ENCODE data around the gene TMTC1.
"Not testable (repeated sequence)": the region's sequence is repeated elsewhere in the genome, so short reads cannot be mapped to it uniquely, and the experiment has no call there.

GRCh38 chr12:29630164-29630563 lies 153.6 kb downstream of the TMTC1 start:
- TF ChIP-seq, protein P1, sequence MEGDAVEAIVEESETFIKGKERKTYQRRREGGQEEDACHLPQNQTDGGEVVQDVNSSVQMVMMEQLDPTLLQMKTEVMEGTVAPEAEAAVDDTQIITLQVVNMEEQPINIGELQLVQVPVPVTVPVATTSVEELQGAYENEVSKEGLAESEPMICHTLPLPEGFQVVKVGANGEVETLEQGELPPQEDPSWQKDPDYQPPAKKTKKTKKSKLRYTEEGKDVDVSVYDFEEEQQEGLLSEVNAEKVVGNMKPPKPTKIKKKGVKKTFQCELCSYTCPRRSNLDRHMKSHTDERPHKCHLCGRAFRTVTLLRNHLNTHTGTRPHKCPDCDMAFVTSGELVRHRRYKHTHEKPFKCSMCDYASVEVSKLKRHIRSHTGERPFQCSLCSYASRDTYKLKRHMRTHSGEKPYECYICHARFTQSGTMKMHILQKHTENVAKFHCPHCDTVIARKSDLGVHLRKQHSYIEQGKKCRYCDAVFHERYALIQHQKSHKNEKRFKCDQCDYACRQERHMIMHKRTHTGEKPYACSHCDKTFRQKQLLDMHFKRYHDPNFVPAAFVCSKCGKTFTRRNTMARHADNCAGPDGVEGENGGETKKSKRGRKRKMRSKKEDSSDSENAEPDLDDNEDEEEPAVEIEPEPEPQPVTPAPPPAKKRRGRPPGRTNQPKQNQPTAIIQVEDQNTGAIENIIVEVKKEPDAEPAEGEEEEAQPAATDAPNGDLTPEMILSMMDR (conservative IDR thresholded peaks at IDR 0.05; ENCODE audit: low read depth in 2 of 2), result not testable (repeated sequence)
- TF ChIP-seq POLR2AphosphoS5 (IDR thresholded peaks at IDR 0.05; ENCODE audit: low read depth); EZH2 (IDR thresholded peaks at IDR 0.05; ENCODE audit: low read depth, unreplicated experiment): not testable (repeated sequence)
- TF ChIP-seq, protein P2, sequence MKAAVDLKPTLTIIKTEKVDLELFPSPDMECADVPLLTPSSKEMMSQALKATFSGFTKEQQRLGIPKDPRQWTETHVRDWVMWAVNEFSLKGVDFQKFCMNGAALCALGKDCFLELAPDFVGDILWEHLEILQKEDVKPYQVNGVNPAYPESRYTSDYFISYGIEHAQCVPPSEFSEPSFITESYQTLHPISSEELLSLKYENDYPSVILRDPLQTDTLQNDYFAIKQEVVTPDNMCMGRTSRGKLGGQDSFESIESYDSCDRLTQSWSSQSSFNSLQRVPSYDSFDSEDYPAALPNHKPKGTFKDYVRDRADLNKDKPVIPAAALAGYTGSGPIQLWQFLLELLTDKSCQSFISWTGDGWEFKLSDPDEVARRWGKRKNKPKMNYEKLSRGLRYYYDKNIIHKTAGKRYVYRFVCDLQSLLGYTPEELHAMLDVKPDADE (IDR thresholded peaks at IDR 0.05), result not testable (repeated sequence)
